Activated naive CD4-positive, alpha-beta T cell (primary cell): ENCODE data around the gene GANAB.
"Not testable (repeated sequence)": the region's sequence is repeated elsewhere in the genome, so short reads cannot be mapped to it uniquely, and the experiment has no call there.

Experiments used
- DNase-seq, 4 experiments: peaks; one replicate each; lab custom pipeline; 2025; lab: John Stamatoyannopoulos, UW

The GANAB gene

GRCh38 chr11:62645946-62646824, at the start of gene GANAB:
Gene GANAB, minus strand, starts transcription at chr11:62646613. Its CDS starts 14 bp downstream, at chr11:62646599.
- peak; percentile 94 to 98 (median 96) for DNase-seq

GRCh38 chr11:62694455-62695167, 48.2 kb upstream of the GANAB start:
- peak; percentile 15 to 65 (median 51) for DNase-seq

- not testable (repeated sequence) for DNase-seq
These were observed 47.2 kb upstream of the GANAB start for GRCh38 chr11:62693624-62694023.

- no peak for DNase-seq
These were observed 43.2 kb upstream of the GANAB start, which contains the start of gene LRRN4CL for GRCh38 chr11:62689421-62690183. Gene LRRN4CL, minus strand, starts transcription at chr11:62689530. Its CDS starts 1,022 bp downstream, at chr11:62688508.

GRCh38 chr11:62688491-62688890, 42.1 kb upstream of the GANAB start:
- DNase-seq = no peak

- DNase-seq = no peak
These were observed 41.3 kb upstream of the GANAB start for GRCh38 chr11:62687508-62688396.

GRCh38 chr11:62682518-62682917, 36.1 kb upstream of the GANAB start:
- DNase-seq = no peak

GRCh38 chr11:62680825-62681240, 34.4 kb upstream of the GANAB start:
- peak in 2 of 4 experiments; percentile 7 to 12 for DNase-seq

GRCh38 chr11:62678770-62679696, 32.6 kb upstream of the GANAB start, which contains the start of gene UBXN1:
Gene UBXN1, minus strand, starts transcription at chr11:62679073. Its CDS starts 150 bp downstream, at chr11:62678923.
- peak; percentile 55 to 72 (median 61) for DNase-seq

- no peak for DNase-seq
These were observed 32.0 kb upstream of the GANAB start for GRCh38 chr11:62678433-62678769.

- no peak for DNase-seq
These were observed 31.3 kb upstream of the GANAB start for GRCh38 chr11:62677714-62678113.

- DNase-seq = no peak
These were observed 30.7 kb upstream of the GANAB start for GRCh38 chr11:62677156-62677555.

- no peak for DNase-seq
These were observed 30.3 kb upstream of the GANAB start for GRCh38 chr11:62676698-62677097.

- not testable (repeated sequence) for DNase-seq
These were observed 29.0 kb upstream of the GANAB start for GRCh38 chr11:62675415-62675814.

- no peak for DNase-seq
These were observed 26.7 kb upstream of the GANAB start for GRCh38 chr11:62673196-62673525.

GRCh38 chr11:62671608-62672389, 25.4 kb upstream of the GANAB start, which contains the start of the genes LBHD1 and UQCC3:
Gene LBHD1, minus strand, starts transcription at chr11:62672267. Its CDS starts 2,236 bp downstream, at chr11:62670031.
Gene UQCC3, plus strand, starts transcription at chr11:62671673. Its CDS starts 73 bp downstream, at chr11:62671746.
- DNase-seq = peak; percentile 39 to 60 (median 49)

- peak in 1 of 4 experiments; percentile 42 for DNase-seq
These were observed 24.8 kb upstream of the GANAB start for GRCh38 chr11:62671236-62671607.

- no peak for DNase-seq
These were observed 23.2 kb upstream of the GANAB start for GRCh38 chr11:62669420-62670161.
